Parathyroid adenoma (tissue), 2 donors: ENCODE data around the gene NMBR.
"Not testable (repeated sequence)": the region's sequence is repeated elsewhere in the genome, so short reads cannot be mapped to it uniquely, and the experiment has no call there.

Experiments used
- H2AFZ ChIP-seq: fragments of 300-600 bp; sonication (generic); one replicate; pipeline ENCODE4 v1.7.0; 2017; ENCODE audit warnings: antibody characterized with exemption, mild to moderate bottlenecking
- H3K27ac ChIP-seq: fragments of 300-600 bp; sonication (generic); one replicate; pipeline ENCODE4 v1.7.0; 2017
- H3K27me3 ChIP-seq: fragments of 300-600 bp; sonication (generic); one replicate; pipeline ENCODE4 v1.7.0; 2017; ENCODE audit warnings: low read length; ENCODE audit not compliant: control insufficient read depth, insufficient read depth
- H3K36me3 ChIP-seq: fragments of 300-600 bp; sonication (generic); one replicate; pipeline ENCODE4 v1.7.0; 2017; ENCODE audit warnings: low read length; ENCODE audit not compliant: control insufficient read depth, insufficient read depth
- H3K4me1 ChIP-seq: fragments of 300-600 bp; sonication (generic); one replicate; pipeline ENCODE4 v1.7.0; 2017; ENCODE audit warnings: control low read depth
- H3K4me2 ChIP-seq: fragments of 300-600 bp; sonication (generic); one replicate; pipeline ENCODE4 v1.7.0; 2017; ENCODE audit warnings: low read length
- H3K4me3 ChIP-seq: fragments of 300-600 bp; sonication (generic); one replicate; pipeline ENCODE4 v1.7.0; 2017; ENCODE audit warnings: low read depth, low read length
- H3K79me2 ChIP-seq: fragments of 300-600 bp; sonication (generic); one replicate; pipeline ENCODE4 v1.7.0; 2017; ENCODE audit warnings: control low read depth
- H3K9ac ChIP-seq: fragments of 300-600 bp; sonication (generic); one replicate; pipeline ENCODE4 v1.7.0; 2017; ENCODE audit warnings: mild to moderate bottlenecking
- H3K9me3 ChIP-seq: fragments of 300-600 bp; sonication (generic); one replicate; pipeline ENCODE4 v1.7.0; 2017; ENCODE audit warnings: low read length; ENCODE audit not compliant: control insufficient read depth
- CTCF ChIP-seq: fragments of 300-600 bp; sonication (generic); IDR thresholded peaks from one replicate; pipeline ENCODE4 v1.7.0; 2017; ENCODE audit warnings: antibody characterized with exemption, mild to moderate bottlenecking
- donor health status: primary hyperparathyroidism.

Gene NMBR

DNA sequence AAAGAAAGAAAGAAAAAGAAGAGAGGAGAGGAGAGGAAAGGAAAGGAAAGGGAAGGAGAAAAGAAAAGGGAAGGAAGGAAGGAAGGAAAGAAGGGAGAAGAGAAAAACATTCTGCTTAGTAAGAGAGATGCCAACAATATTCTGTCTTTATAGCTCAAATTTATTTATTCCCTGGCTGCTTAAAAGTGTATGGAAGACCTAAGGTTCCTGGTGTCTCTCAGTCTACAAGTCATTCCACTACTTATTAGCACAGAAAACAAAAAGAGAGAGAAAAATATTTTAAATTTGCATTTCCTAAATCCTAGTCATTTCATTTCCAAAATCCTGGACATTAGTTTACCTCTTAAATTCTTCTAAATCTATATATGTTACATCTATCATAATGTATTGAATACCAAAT is 67.8 kb downstream of the NMBR start:
- no peak for TF ChIP-seq CTCF
- no peaks in the 10 kb centered on the region for H3K79me2 ChIP-seq
- no peak overlapping the region for H3K27ac ChIP-seq
- H3K36me3 ChIP-seq = no peaks in the 10 kb centered on the region
- H3K4me2 ChIP-seq = no peak overlapping the region
- no peaks in the 10 kb centered on the region for H3K9me3 ChIP-seq
- H3K9ac ChIP-seq = no peak overlapping the region
- H3K27me3 ChIP-seq = no peaks in the 10 kb centered on the region
- no peaks in the 10 kb centered on the region for H3K4me1 ChIP-seq
- H2AFZ ChIP-seq = no peak overlapping the region
- no peak overlapping the region for H3K4me3 ChIP-seq

DNA sequence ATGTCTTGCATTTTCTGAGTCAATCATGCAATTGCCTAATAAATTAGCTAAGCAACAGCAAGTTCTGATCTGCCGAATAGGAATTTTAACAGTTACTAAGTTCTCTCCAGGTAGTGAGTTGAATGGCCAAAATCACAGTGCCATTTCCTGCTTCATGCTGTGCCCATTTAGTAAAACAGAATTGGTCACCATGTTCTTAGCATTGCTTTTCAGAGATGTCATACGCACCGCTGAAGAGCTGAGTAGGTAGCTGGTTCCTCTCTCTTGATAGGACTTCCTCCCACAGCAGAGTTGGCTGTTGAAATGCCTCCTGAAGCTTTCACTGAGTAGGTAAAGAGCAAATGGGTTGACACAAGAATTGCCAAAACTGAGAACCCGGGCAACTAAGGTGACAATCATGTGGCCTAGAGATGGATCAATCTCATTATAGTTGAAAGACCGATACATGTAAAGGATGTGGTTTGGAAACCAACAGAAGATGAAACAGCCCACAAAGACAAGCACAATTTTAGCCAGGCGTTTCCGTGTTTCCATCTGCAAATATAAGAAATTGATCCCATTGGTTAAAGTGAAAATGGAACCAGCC is 71.3 kb downstream of the NMBR start:
- Histone ChIP-seq H2AFZ (no peak overlapping the region), H3K9me3 (no peaks in the 10 kb centered on the region), H3K4me2 (no peak overlapping the region), H3K27ac (no peak overlapping the region), H3K27me3 (no peaks in the 10 kb centered on the region), H3K4me1 (no peaks in the 10 kb centered on the region), H3K36me3 (no peaks in the 10 kb centered on the region), H3K79me2 (no peaks in the 10 kb centered on the region), H3K9ac (no peak overlapping the region), H3K4me3 (no peak overlapping the region)
- no peak for TF ChIP-seq CTCF

DNA sequence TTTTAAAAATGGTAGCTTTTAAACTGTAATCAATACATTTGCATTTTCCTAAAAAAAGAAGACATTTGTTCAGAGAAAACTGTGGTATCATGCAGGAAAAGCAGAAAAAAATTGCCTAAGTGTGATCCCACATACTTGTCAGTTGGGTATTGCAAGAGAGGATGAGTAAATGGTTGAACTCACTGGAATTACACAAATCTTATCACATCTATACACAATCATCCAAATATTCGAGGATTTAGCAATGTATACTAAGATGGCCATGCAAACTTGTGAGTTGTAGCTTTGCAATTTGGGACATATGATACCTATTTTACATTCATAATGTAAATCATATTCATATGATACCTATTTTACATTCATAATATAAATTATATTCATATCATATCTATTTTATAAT is 72.4 kb downstream of the NMBR start:
- H3K79me2 ChIP-seq = no peaks in the 10 kb centered on the region
- H2AFZ ChIP-seq = no peak overlapping the region
- no peak overlapping the region for H3K4me2 ChIP-seq
- H3K27me3 ChIP-seq = no peaks in the 10 kb centered on the region
- H3K4me1 ChIP-seq = no peaks in the 10 kb centered on the region
- no peak overlapping the region for H3K9ac ChIP-seq
- no peak overlapping the region for H3K27ac ChIP-seq
- no peak for TF ChIP-seq CTCF
- H3K36me3 ChIP-seq = no peaks in the 10 kb centered on the region
- no peaks in the 10 kb centered on the region for H3K9me3 ChIP-seq
- H3K4me3 ChIP-seq = no peak overlapping the region

- Histone ChIP-seq H2AFZ (no peak overlapping the region), H3K4me3 (no peak overlapping the region), H3K4me1 (no peaks in the 10 kb centered on the region), H3K4me2 (no peak overlapping the region), H3K9me3 (no peaks in the 10 kb centered on the region), H3K27me3 (no peaks in the 10 kb centered on the region), H3K79me2 (no peaks in the 10 kb centered on the region), H3K36me3 (no peaks in the 10 kb centered on the region), H3K9ac (no peak overlapping the region), H3K27ac (no peak overlapping the region)
- TF ChIP-seq CTCF = no peak
These were observed 74.9 kb downstream of the NMBR start for GRCh38 chr6:142071981-142072380.

DNA sequence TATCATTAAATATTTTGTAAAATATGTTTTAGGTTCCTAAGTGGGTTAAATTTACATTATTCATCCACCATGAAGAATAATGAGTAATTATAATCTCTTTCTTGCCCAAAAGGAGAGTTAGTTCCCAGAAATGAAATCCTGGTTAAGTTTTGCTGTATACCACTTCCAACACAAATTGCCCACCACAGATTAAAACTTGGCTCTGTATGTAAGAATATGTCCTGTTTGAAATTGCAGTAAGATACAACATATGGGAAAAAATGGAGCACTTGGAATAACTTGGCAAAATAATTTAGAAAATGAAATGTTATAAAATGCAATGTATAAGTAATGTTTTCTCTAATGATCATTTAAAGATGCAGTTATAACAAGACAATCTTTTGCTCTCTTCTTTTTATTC is 78.5 kb downstream of the NMBR start:
- Histone ChIP-seq H3K27ac (no peak overlapping the region), H2AFZ (no peak overlapping the region), H3K9me3 (no peaks in the 10 kb centered on the region), H3K4me2 (no peak overlapping the region), H3K36me3 (no peaks in the 10 kb centered on the region), H3K27me3 (no peaks in the 10 kb centered on the region), H3K4me1 (no peaks in the 10 kb centered on the region), H3K9ac (no peak overlapping the region), H3K4me3 (no peak overlapping the region), H3K79me2 (no peaks in the 10 kb centered on the region)
- no peak for TF ChIP-seq CTCF

GRCh38 chr6:142062861-142063260 is 84.1 kb downstream of the NMBR start:
- not testable (repeated sequence) for H3K4me1 ChIP-seq, H3K9me3 ChIP-seq, H3K27ac ChIP-seq, H2AFZ ChIP-seq, H3K4me2 ChIP-seq, H3K27me3 ChIP-seq, H3K79me2 ChIP-seq, H3K4me3 ChIP-seq, H3K9ac ChIP-seq, H3K36me3 ChIP-seq
